Endothelial cell (in vitro differentiated cells): ENCODE measurements around the gene ASCL5. TPM values are rescaled to one million over a fixed set of nuclear protein-coding genes. Genes with fewer than 3 reads are reported as not detected.

ENCODE experiments used
- DNase-seq: peaks from one replicate; pipeline ENCODE4 v3.0.0; 2021; ENCODE audit warnings: low spot score
- H3K27ac Mint-ChIP-seq: one replicate; pipeline ENCODE4 v1.8.0; 2021; ENCODE audit warnings: mixed read lengths, inconsistent platforms; ENCODE audit not compliant: unreplicated experiment
- H3K27me3 Mint-ChIP-seq: one replicate; pipeline ENCODE4 v1.8.0; 2021; ENCODE audit warnings: mild to moderate bottlenecking, moderate library complexity, mixed read lengths, inconsistent platforms; ENCODE audit not compliant: unreplicated experiment
- H3K36me3 Mint-ChIP-seq: one replicate; pipeline ENCODE4 v1.8.0; 2021; ENCODE audit warnings: mild to moderate bottlenecking, low read depth, mixed read lengths, inconsistent platforms; ENCODE audit not compliant: unreplicated experiment
- H3K4me1 Mint-ChIP-seq: one replicate; pipeline ENCODE4 v1.8.0; 2021; ENCODE audit warnings: mild to moderate bottlenecking, mixed read lengths, inconsistent platforms; ENCODE audit not compliant: unreplicated experiment
- H3K4me3 Mint-ChIP-seq: one replicate; pipeline ENCODE4 v1.8.0; 2021; ENCODE audit warnings: mild to moderate bottlenecking, mixed read lengths, inconsistent platforms; ENCODE audit not compliant: unreplicated experiment
- H3K9me3 Mint-ChIP-seq: one replicate; pipeline ENCODE4 v1.8.0; 2021; ENCODE audit warnings: mixed read lengths, inconsistent platforms; ENCODE audit not compliant: unreplicated experiment
- total RNA-seq: library from RNA; stranded (reverse); fragmentation: NEBNext Ultra II Directional; extraction: Animal tissue kit (Norgen Biotek cat#: 25700); gene quantifications from one replicate; pipeline ENCODE4 v1.2.1, GENCODE V29; 2021; ENCODE audit not compliant: unreplicated experiment
- TF ChIP-seq, protein P1 (sequence below): fragments of 200-600 bp; sonication (generic); IDR thresholded peaks from one replicate; pipeline ENCODE4 v1.5.0; 2021; ENCODE audit warnings: antibody characterized with exemption; ENCODE audit not compliant: unreplicated experiment

ASCL5 gene
- total RNA-seq, 1 donor from 2014 or later, result not detected

DNA sequence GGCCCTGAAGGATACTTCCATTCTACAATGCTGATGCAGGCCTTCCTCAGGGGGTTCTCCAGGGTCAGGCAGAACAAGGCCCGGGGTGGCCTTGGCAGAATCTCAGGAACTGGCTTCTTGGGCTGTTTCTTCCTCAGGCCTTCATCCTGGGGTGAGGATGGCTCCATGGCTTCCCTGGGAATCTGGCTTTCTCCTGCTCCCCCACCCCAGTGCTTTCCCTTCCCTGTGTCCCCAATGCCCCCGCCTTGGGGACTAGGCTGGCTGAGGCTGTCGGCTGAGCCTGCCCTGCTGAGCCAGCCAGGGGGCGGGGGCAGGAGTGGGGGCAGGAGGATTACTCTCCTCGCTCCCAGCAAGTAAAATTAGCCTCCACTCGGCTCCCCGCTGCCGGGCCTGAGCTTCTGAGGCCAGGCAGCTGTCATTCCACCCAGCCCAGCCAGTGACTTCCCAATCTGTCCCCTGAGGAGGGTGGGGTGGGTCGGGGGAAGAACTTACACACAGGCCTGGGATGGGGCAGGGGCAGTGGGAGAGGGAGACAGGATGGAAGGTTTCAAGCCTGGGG, 14.7 kb downstream of the ASCL5 start, which contains the start of gene CACNA1S:
TSS of gene CACNA1S (minus strand) at position 254 of the 559 bp plus-strand sequence. CDS start at position 167, 87 bp downstream.
- H3K27ac Mint-ChIP-seq, result peak within 1 kb of the TSS; percentile 24
- TF ChIP-seq, protein P1, sequence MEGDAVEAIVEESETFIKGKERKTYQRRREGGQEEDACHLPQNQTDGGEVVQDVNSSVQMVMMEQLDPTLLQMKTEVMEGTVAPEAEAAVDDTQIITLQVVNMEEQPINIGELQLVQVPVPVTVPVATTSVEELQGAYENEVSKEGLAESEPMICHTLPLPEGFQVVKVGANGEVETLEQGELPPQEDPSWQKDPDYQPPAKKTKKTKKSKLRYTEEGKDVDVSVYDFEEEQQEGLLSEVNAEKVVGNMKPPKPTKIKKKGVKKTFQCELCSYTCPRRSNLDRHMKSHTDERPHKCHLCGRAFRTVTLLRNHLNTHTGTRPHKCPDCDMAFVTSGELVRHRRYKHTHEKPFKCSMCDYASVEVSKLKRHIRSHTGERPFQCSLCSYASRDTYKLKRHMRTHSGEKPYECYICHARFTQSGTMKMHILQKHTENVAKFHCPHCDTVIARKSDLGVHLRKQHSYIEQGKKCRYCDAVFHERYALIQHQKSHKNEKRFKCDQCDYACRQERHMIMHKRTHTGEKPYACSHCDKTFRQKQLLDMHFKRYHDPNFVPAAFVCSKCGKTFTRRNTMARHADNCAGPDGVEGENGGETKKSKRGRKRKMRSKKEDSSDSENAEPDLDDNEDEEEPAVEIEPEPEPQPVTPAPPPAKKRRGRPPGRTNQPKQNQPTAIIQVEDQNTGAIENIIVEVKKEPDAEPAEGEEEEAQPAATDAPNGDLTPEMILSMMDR, result no peak
- peaks cover 21% of the 10 kb centered on the region for H3K27me3 Mint-ChIP-seq
- H3K4me3 Mint-ChIP-seq, result no peak within 1 kb of the TSS
- H3K36me3 Mint-ChIP-seq, result no peaks in the 10 kb centered on the region
- H3K9me3 Mint-ChIP-seq, result no peaks in the 10 kb centered on the region
- DNase-seq, result no peak
- no peaks in the 10 kb centered on the region for H3K4me1 Mint-ChIP-seq

- no peak for DNase-seq
- H3K4me3 Mint-ChIP-seq, result no peak overlapping the region
- no peaks in the 10 kb centered on the region for H3K36me3 Mint-ChIP-seq
- TF ChIP-seq, protein P1, result no peak
- peaks cover 21% of the 10 kb centered on the region for H3K27me3 Mint-ChIP-seq
- no peaks in the 10 kb centered on the region for H3K9me3 Mint-ChIP-seq
- no peak overlapping the region for H3K27ac Mint-ChIP-seq
- H3K4me1 Mint-ChIP-seq, result no peaks in the 10 kb centered on the region
These were observed 15.3 kb downstream of the ASCL5 start for GRCh38 chr1:201111672-201112071.

DNA sequence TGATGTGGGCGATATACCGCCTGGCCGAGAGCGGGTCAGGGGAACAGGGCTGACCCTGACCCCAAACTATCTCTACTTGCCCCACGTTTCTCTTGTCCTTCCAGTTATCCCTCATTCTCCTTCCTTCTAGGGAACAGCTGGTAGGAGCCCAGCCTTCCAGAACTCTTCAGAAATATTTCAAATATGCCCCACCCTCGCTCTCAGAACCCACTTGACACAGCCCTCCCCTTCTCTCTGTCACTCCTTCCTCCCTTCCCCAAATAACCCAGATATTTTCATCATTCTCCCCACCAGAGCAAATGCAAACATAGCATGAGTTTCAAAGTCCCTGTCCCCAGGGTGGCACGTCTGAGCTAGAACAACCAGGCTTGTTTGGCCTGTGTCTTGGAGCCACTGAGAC, 15.8 kb downstream of the ASCL5 start:
- Mint-ChIP-seq H3K27ac (no peak overlapping the region), H3K9me3 (no peaks in the 10 kb centered on the region), H3K4me3 (no peak overlapping the region), H3K4me1 (no peaks in the 10 kb centered on the region), H3K36me3 (no peaks in the 10 kb centered on the region), H3K27me3 (peaks cover 19% of the 10 kb centered on the region)
- TF ChIP-seq, protein P1, result no peak
- DNase-seq, result no peak

DNA sequence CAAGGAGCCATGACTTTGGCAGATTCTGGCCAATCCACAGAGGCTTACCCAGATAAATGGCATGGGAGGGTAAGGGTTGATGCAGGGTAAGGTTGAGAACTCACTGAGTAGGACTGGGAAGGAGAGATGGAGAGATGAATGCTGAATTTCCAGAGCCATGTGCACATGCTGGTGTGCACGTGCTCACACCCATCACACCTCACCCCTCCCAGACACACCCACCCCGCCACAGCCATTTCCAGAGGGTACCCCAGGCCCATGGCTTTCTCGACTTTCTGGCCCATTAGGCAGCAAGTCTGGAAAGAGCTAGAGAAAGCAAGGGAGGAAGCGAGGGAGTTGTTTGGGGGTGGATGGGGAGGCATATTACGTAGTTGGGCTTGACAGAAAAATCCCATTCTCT, 16.4 kb downstream of the ASCL5 start:
- TF ChIP-seq, protein P1, result no peak
- Mint-ChIP-seq H3K4me3 (no peak overlapping the region), H3K27me3 (peaks cover 19% of the 10 kb centered on the region), H3K27ac (no peak overlapping the region), H3K4me1 (no peaks in the 10 kb centered on the region), H3K36me3 (no peaks in the 10 kb centered on the region), H3K9me3 (no peaks in the 10 kb centered on the region)
- no peak for DNase-seq

- Mint-ChIP-seq H3K4me3 (no peak overlapping the region), H3K27ac (no peak overlapping the region), H3K36me3 (no peaks in the 10 kb centered on the region), H3K27me3 (peaks cover 20% of the 10 kb centered on the region), H3K9me3 (no peaks in the 10 kb centered on the region), H3K4me1 (no peaks in the 10 kb centered on the region)
- DNase-seq, result no peak
- TF ChIP-seq, protein P1, result no peak
These were observed 16.8 kb downstream of the ASCL5 start for GRCh38 chr1:201110138-201110537.
